ENCODE data around the gene MELK.

DNA sequence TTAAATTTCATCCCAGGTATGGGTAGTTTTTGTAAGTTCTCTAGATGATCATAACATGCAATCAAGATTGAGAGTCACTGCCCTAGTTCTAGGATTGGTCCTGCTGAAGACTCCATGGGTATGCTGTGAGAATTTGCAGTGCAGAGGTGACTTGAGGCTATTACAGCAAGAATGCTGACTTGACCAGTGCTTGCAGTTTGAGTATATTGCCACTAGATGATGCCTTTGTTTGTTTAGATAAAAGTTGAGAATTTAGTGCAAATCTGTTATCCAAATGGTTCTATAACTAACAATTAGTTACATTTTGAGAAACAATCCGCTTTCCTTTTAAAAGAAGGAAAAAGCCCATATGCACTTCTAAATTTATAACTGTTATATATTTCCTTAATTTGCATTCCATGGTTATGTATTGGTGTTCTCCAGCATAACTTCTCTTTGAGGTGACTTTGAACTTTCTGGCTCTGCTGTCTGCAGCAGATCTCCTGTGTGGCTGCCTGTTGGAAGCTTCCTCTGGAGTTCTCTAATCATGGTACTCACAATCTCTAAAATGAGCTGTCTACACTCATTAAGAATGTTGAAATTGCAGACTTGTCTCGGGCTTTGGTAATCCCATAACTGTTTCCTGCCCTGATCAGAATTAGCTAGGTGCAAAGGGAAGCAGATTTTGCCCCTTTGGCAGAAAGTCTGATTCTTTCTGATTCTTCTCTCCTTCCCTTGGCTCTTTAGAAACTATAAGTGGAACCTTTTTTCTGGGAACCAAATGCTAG is 24.9 kb downstream of the MELK start:
- TF ChIP-seq CTCF (IDR thresholded peaks at IDR 0.05) (peak; percentile 64 to 93 (median 78)), POLR2A (IDR thresholded peaks at IDR 0.05) (no peak)
